ENCODE measurements around the gene STX3.

GRCh38 chr11:59810911-59811259 is 55.7 kb downstream of the STX3 start:
- TF ChIP-seq CTCF (IDR thresholded peaks at IDR 0.05 in 2 of 3, conservative IDR thresholded peaks at IDR 0.05 in 1 of 3; ENCODE audit: borderline replicate concordance in 1 of 3, insufficient read depth in 1 of 3, low read depth in 2 of 3, low read length in 2 of 3) (no peak), SIN3A (IDR thresholded peaks at IDR 0.05; ENCODE audit: low read depth) (no peak), MAX (IDR thresholded peaks at IDR 0.05) (no peak), EZH2phosphoT487 (IDR thresholded peaks at IDR 0.05; ENCODE audit: borderline replicate concordance) (no peak), REST (IDR thresholded peaks at IDR 0.05; ENCODE audit: low read depth) (no peak), ZFX (IDR thresholded peaks at IDR 0.05) (no peak), ATF3 (IDR thresholded peaks at IDR 0.05) (no peak), ZNF274 (IDR thresholded peaks at IDR 0.05; ENCODE audit: low read depth, low read length) (no peak), POLR2AphosphoS5 (IDR thresholded peaks at IDR 0.05; ENCODE audit: low read depth, low read length) (no peak), POLR2A (IDR thresholded peaks at IDR 0.05; ENCODE audit: borderline replicate concordance, extremely low read depth, insufficient read depth, insufficient read length) (no peak)
